HepG2 (cell line): Measurements from ENCODE around the gene CHST12. TPM values are rescaled to one million over a fixed set of nuclear protein-coding genes. Genes with fewer than 3 reads are reported as not detected.
A peak's percentile ranks its signal among the peaks of the same experiment; 100 is the strongest.

Experiments
- BCLAF1 ChIP-seq: fragments of 450-650 bp; IDR thresholded peaks from 2 replicates; pipeline ENCODE4 v1.6.1; 2017; ENCODE audit warnings: mild to moderate bottlenecking
- CTCF ChIP-seq: sonication (generic); formaldehyde crosslinking; IDR thresholded peaks from 2 replicates; pipeline ENCODE4 v1.5.0; 2020; ENCODE audit warnings: mild to moderate bottlenecking, missing genetic modification reagents, moderate library complexity
- FOXC1 ChIP-seq: sonication (generic); formaldehyde crosslinking; IDR thresholded peaks from 2 replicates; pipeline ENCODE4 v1.8.0; 2022; ENCODE audit warnings: mild to moderate bottlenecking, missing genetic modification reagents, borderline replicate concordance
- GABPB1 ChIP-seq: IDR thresholded peaks from 2 replicates; pipeline ENCODE4 v1.6.1; 2016; ENCODE audit warnings: mild to moderate bottlenecking, missing genetic modification reagents, moderate library complexity, missing compliant biosample characterization
- GFI1 ChIP-seq: sonication (generic); formaldehyde crosslinking; IDR thresholded peaks from 2 replicates; pipeline ENCODE4 v1.5.0; 2020; ENCODE audit warnings: missing genetic modification reagents, mild to moderate bottlenecking, borderline replicate concordance
- HOXA7 ChIP-seq: sonication (generic); formaldehyde crosslinking; IDR thresholded peaks from 2 replicates; pipeline ENCODE4 v1.8.1; 2022; ENCODE audit warnings: mild to moderate bottlenecking, missing genetic modification reagents, moderate library complexity
- MEIS1 ChIP-seq: sonication (generic); formaldehyde crosslinking; IDR thresholded peaks from 2 replicates; pipeline ENCODE4 v1.9.0; 2021; ENCODE audit warnings: mild to moderate bottlenecking, missing genetic modification reagents, moderate library complexity, borderline replicate concordance
- MTA1 ChIP-seq: sonication (generic); formaldehyde crosslinking; IDR thresholded peaks from 2 replicates; pipeline ENCODE4 v1.4.0; 2020; ENCODE audit warnings: missing genetic modification reagents, mild to moderate bottlenecking, borderline replicate concordance
- NCOA5 ChIP-seq: sonication (generic); formaldehyde crosslinking; IDR thresholded peaks from 2 replicates; pipeline ENCODE4 v1.4.0; 2020; ENCODE audit warnings: missing genetic modification reagents
- NR2F6 ChIP-seq, 2 experiments: IDR thresholded peaks; 2 replicates each; pipeline ENCODE4 v1.6.1; 2016; ENCODE audit warnings: antibody characterized with exemption in 1 of 2, mild to moderate bottlenecking in 1 of 2
- RXRB ChIP-seq: IDR thresholded peaks from 2 replicates; pipeline ENCODE4 v1.6.1; 2016; ENCODE audit warnings: borderline replicate concordance, missing genetic modification reagents, missing compliant biosample characterization
- SRSF4 ChIP-seq: fragments of 200-400 bp; formaldehyde crosslinking; IDR thresholded peaks from one replicate; pipeline ENCODE4 v1.6.1; 2018; ENCODE audit warnings: mild to moderate bottlenecking, low read depth, low read length, moderate library complexity; ENCODE audit not compliant: poor library complexity, severe bottlenecking
- TMF1 ChIP-seq: sonication (generic); formaldehyde crosslinking; IDR thresholded peaks from 2 replicates; pipeline ENCODE4 v1.8.1; 2022; ENCODE audit warnings: low read depth, missing genetic modification reagents
- ZNF12 ChIP-seq: sonication (generic); formaldehyde crosslinking; IDR thresholded peaks from 2 replicates; pipeline ENCODE4 v1.5.0; 2020; ENCODE audit warnings: missing genetic modification reagents
- ZNF296 ChIP-seq: sonication (generic); formaldehyde crosslinking; conservative IDR thresholded peaks from 2 replicates; pipeline ENCODE4 v1.5.0; 2020; ENCODE audit warnings: mild to moderate bottlenecking, missing genetic modification reagents
- ZNF337 ChIP-seq: sonication (generic); formaldehyde crosslinking; IDR thresholded peaks from 2 replicates; pipeline ENCODE4 v1.5.1; 2020; ENCODE audit warnings: missing genetic modification reagents, low read depth, mild to moderate bottlenecking, borderline replicate concordance
- ZNF33B ChIP-seq: sonication (generic); formaldehyde crosslinking; IDR thresholded peaks from 2 replicates; pipeline ENCODE4 v1.5.1; 2020; ENCODE audit warnings: mild to moderate bottlenecking, missing genetic modification reagents
- ZNF557 ChIP-seq: sonication (generic); formaldehyde crosslinking; IDR thresholded peaks from 2 replicates; pipeline ENCODE4 v1.4.0; 2020; ENCODE audit warnings: missing genetic modification reagents
- ZNF598 ChIP-seq: sonication (generic); formaldehyde crosslinking; IDR thresholded peaks from 2 replicates; pipeline ENCODE4 v1.5.1; 2020; ENCODE audit warnings: mild to moderate bottlenecking, missing genetic modification reagents, borderline replicate concordance
- ZNF678 ChIP-seq: sonication (generic); formaldehyde crosslinking; IDR thresholded peaks from 2 replicates; pipeline ENCODE4 v1.4.0; 2020; ENCODE audit warnings: mild to moderate bottlenecking, missing genetic modification reagents
- ZNF784 ChIP-seq: sonication (generic); formaldehyde crosslinking; IDR thresholded peaks from 2 replicates; pipeline ENCODE4 v1.5.1; 2020; ENCODE audit warnings: missing genetic modification reagents, mild to moderate bottlenecking, borderline replicate concordance
- polyA plus RNA-seq, 8 experiments: library from polyadenylated mRNA; depleted of rRNA in 3 of 8; stranded (reverse) in 7 of 8; unstranded in 1 of 8; fragments of >200 nt; fragmentation: Illumina TruSeq in 4 of 8; extraction: Trizol in 4 of 8; gene quantifications; 2 replicates each; pipeline versions ENCODE4 v1.2.1 to v1.2.3, GENCODE V29; 2011 to 2016; ENCODE audit warnings: low read depth in 4 of 8, missing spikeins in 1 of 8, mixed read lengths in 1 of 8; ENCODE audit not compliant: insufficient read depth in 1 of 8
- total RNA-seq, 5 experiments: library from RNA; depleted of rRNA; stranded (reverse); fragments of >200 nt; fragmentation: Illumina TruSeq; extraction: Trizol; gene quantifications; 2 replicates each; pipeline ENCODE4 v1.2.3, GENCODE V29; 2016; ENCODE audit warnings: low read depth in 1 of 5

CHST12 gene
- total and polyA plus RNA-seq, 2 of the 13 experiments (the other 11 are each of a cell fraction or from before 2014, with no cell fraction given): 6.4 to 15.8 TPM

- no peak for TF ChIP-seq ZNF598 (CRISPR knock-in tag)
- TF ChIP-seq FOXC1 (CRISPR knock-in tag): no peak
- TF ChIP-seq HOXA7 (CRISPR knock-in tag): no peak
- no peak for TF ChIP-seq ZNF337 (CRISPR knock-in tag)
- TF ChIP-seq MTA1: no peak
- TF ChIP-seq ZNF784 (CRISPR knock-in tag): no peak
- TF ChIP-seq ZNF12: 0 out of 2 replicates have a peak, but pooled peaks have one; percentile 10
- TF ChIP-seq RXRB (CRISPR knock-in tag): 0 out of 2 replicates have a peak, but pooled peaks have one; percentile 24
- 0 out of 2 replicates have a peak, but pooled peaks have one; percentile 59 for TF ChIP-seq ZNF678 (CRISPR knock-in tag)
- TF ChIP-seq ZNF296: peak; percentile 86; the same call in 1 of the 2 replicates
- no peak for TF ChIP-seq TMF1 (CRISPR knock-in tag)
- TF ChIP-seq NCOA5 (CRISPR knock-in tag): no peak
- no peak for TF ChIP-seq NR2F6 (IDR thresholded peaks at IDR 0.05)
- peak; percentile 32; the same call in 1 of the 2 replicates for TF ChIP-seq NR2F6 (CRISPR knock-in tag; IDR thresholded peaks at IDR 0.05)
- TF ChIP-seq BCLAF1: no peak
- TF ChIP-seq GABPB1: peak; percentile 37; the same call in 1 of the 2 replicates
- no peak for TF ChIP-seq MEIS1 (CRISPR knock-in tag)
- TF ChIP-seq SRSF4: no peak
- no peak for TF ChIP-seq ZNF33B (CRISPR knock-in tag)
- TF ChIP-seq GFI1 (CRISPR knock-in tag): no peak
- TF ChIP-seq CTCF (CRISPR knock-in tag): peak; percentile 80
- no peak for TF ChIP-seq ZNF557 (CRISPR knock-in tag)
Observed at GRCh38 chr7:2474813-2475677, 71.6 kb downstream of the CHST12 start (continued).
